Stomach (tissue), 9 donors: ENCODE measurements around the gene CCDC183. TPM values are rescaled to one million over a fixed set of nuclear protein-coding genes. Genes with fewer than 3 reads are reported as not detected.
"Not testable (repeated sequence)": the region's sequence is repeated elsewhere in the genome, so short reads cannot be mapped to it uniquely, and the experiment has no call there.

Experiments
- DNase-seq, 2 donors: peaks; one replicate each; pipeline versions ENCODE4 v3.0.0 to v3.0.0-alpha.2; 2013 to 2019
- H3K27ac ChIP-seq, 5 donors: fragments of 200-600 bp in 4 of 5; sonication (generic) in 4 of 5; one replicate each; pipeline ENCODE4 v1.5.1; 2013 to 2019; ENCODE audit warnings: mild to moderate bottlenecking in 1 of 5, moderate library complexity in 1 of 5
- H3K27me3 ChIP-seq, 3 donors: fragments of 200-600 bp; sonication (generic); one replicate each; pipeline ENCODE4 v1.5.1; 2017 to 2019; ENCODE audit warnings: mixed run types in 1 of 3
- H3K36me3 ChIP-seq, 4 donors: fragments of 200-600 bp; sonication (generic); 1 replicate in 3 of 4; 2 replicates in 1 of 4; pipeline ENCODE4 v1.5.1; 2016 to 2019
- H3K4me1 ChIP-seq, 4 donors: fragments of 200-600 bp; sonication (generic); one replicate each; pipeline ENCODE4 v1.5.1; 2016 to 2019
- H3K4me3 ChIP-seq, 4 donors: fragments of 200-600 bp; sonication (generic) in 3 of 4; one replicate each; pipeline ENCODE4 v1.5.1; 2016 to 2019; ENCODE audit warnings: mild to moderate bottlenecking in 1 of 4
- H3K9me3 ChIP-seq, 4 donors: fragments of 200-600 bp; sonication (generic); one replicate each; pipeline ENCODE4 v1.5.1; 2016 to 2019
- CTCF ChIP-seq, 7 experiments: fragments of 450-650 bp in 4 of 7; fragments of 200-600 bp in 3 of 7; sonication (generic) in 3 of 7; IDR thresholded peaks; one replicate each; pipeline ENCODE4 v1.5.1; 2016 to 2019; ENCODE audit warnings: antibody characterized with exemption in 7 of 7, control low read depth in 2 of 7, mild to moderate bottlenecking in 1 of 7
- EP300 ChIP-seq: sonication (generic); formaldehyde crosslinking; IDR thresholded peaks from one replicate; pipeline ENCODE4 v1.6.1; 2017; ENCODE audit warnings: antibody characterized with exemption
- POLR2A ChIP-seq, 4 donors: fragments of 450-650 bp; IDR thresholded peaks; one replicate each; pipeline ENCODE4 v1.6.1; 2016; ENCODE audit warnings: antibody characterized with exemption in 4 of 4, control low read depth in 2 of 4, mild to moderate bottlenecking in 1 of 4, moderate library complexity in 1 of 4
- POLR2AphosphoS5 ChIP-seq, 3 donors: sonication (generic); formaldehyde crosslinking; IDR thresholded peaks; one replicate each; pipeline ENCODE4 v1.6.1; 2016; ENCODE audit warnings: antibody characterized with exemption in 3 of 3
- WGBS, 5 donors: extraction: QIAGEN DNeasy Blood & Tissue Kit in 3 of 5; methylation state at CpG; one replicate each; pipeline versions ENCODE4 v1.1.5 to v1.1.7; 2013 to 2018; 5-methylcytosine and 5-hydroxymethylcytosine counted together
- intact Hi-C: fragments of 100-400 bp; cut with DNase I; formaldehyde crosslinking; loops from one replicate; pipeline ENCODE4 v1.15.1; 2023; ENCODE audit warnings: low total_unique reads
- polyA plus RNA-seq, 3 donors: library from polyadenylated mRNA; stranded (reverse); fragments of 200-250 nt; gene quantifications; one replicate each; pipeline ENCODE4 v1.2.3, GENCODE V29; 2013
- total RNA-seq, 5 donors: library from RNA; depleted of rRNA; stranded (reverse); fragments of >200 nt; gene quantifications; one replicate each; pipeline versions ENCODE4 v1.1.0 to v1.2.3, GENCODE V29; 2014 to 2016
- donor health status: healthy with polysubstance abuse.
- donor health status: Bipolar disorder and iron deficiency.
- donor health status: healthy.

The CCDC183 gene
- total and polyA plus RNA-seq, 8 donors: 1.2 to 53.0 (median 4.7) TPM

- TF ChIP-seq POLR2AphosphoS5 (IDR thresholded peaks at IDR 0.05) (no peak), POLR2A (IDR thresholded peaks at IDR 0.05) (no peak)
- intact Hi-C loops: no loop called here
- Histone ChIP-seq H3K4me3 (no peak overlapping the region), H3K4me1 (peaks cover 0 to 9% (median 0%) of the 10 kb centered on the region in 4 donors), H3K36me3 (no peaks in the 10 kb centered on the region), H3K9me3 (peaks cover 0 to 27% (median 9%) of the 10 kb centered on the region in 4 donors), H3K27ac (no peak overlapping the region), H3K27me3 (no peaks in the 10 kb centered on the region)
- WGBS, 5 donors: 81 to 90% (median 89%) methylated on average over 28 to 31 of the region's 31 CpGs
- no peak for DNase-seq
Measured at GRCh38 chr9:136753371-136754058, 42.6 kb upstream of the CCDC183 start.

- peaks cover 0 to 3% (median 0%) of the 10 kb centered on the region in 4 donors for H3K4me1 ChIP-seq
- H3K27ac ChIP-seq: no peak overlapping the region
- peaks cover 0 to 27% (median 9%) of the 10 kb centered on the region in 4 donors for H3K9me3 ChIP-seq
- no peak for DNase-seq
- 42 to 72% (median 61%) methylated on average over 10 to 17 of the region's 17 CpGs for WGBS, 5 donors
- H3K4me3 ChIP-seq: no peak overlapping the region
- TF ChIP-seq POLR2AphosphoS5 (IDR thresholded peaks at IDR 0.05): no peak
- TF ChIP-seq EP300: no peak
- TF ChIP-seq POLR2A (IDR thresholded peaks at IDR 0.05): no peak
- TF ChIP-seq CTCF (IDR thresholded peaks at IDR 0.05): no peak
- intact Hi-C loops: no loop called here
- H3K36me3 ChIP-seq: no peaks in the 10 kb centered on the region
- H3K27me3 ChIP-seq: peaks cover 0 to 4% (median 0%) of the 10 kb centered on the region in 3 donors
Measured at GRCh38 chr9:136754059-136754572, 42.0 kb upstream of the CCDC183 start.

- TF ChIP-seq POLR2AphosphoS5 (IDR thresholded peaks at IDR 0.05) (no peak), EP300 (no peak), POLR2A (IDR thresholded peaks at IDR 0.05) (no peak), CTCF (IDR thresholded peaks at IDR 0.05) (no peak)
- DNase-seq: no peak
Measured at GRCh38 chr9:136754626-136755301, 41.4 kb upstream of the CCDC183 start.

GRCh38 chr9:136755302-136756133 is 40.6 kb upstream of the CCDC183 start:
- Histone ChIP-seq H3K9me3 (peaks cover 0 to 27% (median 9%) of the 10 kb centered on the region in 4 donors), H3K27me3 (peaks cover 0 to 18% (median 0%) of the 10 kb centered on the region in 3 donors)
- H3K4me3 ChIP-seq, H3K36me3 ChIP-seq, H3K27ac ChIP-seq, DNase-seq, H3K4me1 ChIP-seq, intact Hi-C loops: not testable (repeated sequence)
- WGBS, 5 donors: 90 to 94% (median 92%) methylated on average over 17 to 22 of the region's 22 CpGs

More at GRCh38 chr9:136754626-136755301, 41.4 kb upstream of the CCDC183 start:
- intact Hi-C loops: no loop called here
- Histone ChIP-seq H3K27me3 (peaks cover 0 to 10% (median 0%) of the 10 kb centered on the region in 3 donors), H3K4me3 (no peak overlapping the region), H3K4me1 (no peaks in the 10 kb centered on the region), H3K36me3 (no peaks in the 10 kb centered on the region), H3K9me3 (peaks cover 0 to 27% (median 9%) of the 10 kb centered on the region in 4 donors), H3K27ac (no peak overlapping the region)
- 68 to 89% (median 81%) methylated on average over 15 to 24 of the region's 24 CpGs for WGBS, 5 donors

GRCh38 chr9:136756134-136756438 is 40.1 kb upstream of the CCDC183 start:
- peaks cover 0 to 4% (median 1%) of the 10 kb centered on the region in 4 donors for H3K4me1 ChIP-seq
- H3K27ac ChIP-seq: no peak overlapping the region
- no peak for DNase-seq
- no peak for TF ChIP-seq POLR2A (IDR thresholded peaks at IDR 0.05)
- no peak for TF ChIP-seq CTCF (IDR thresholded peaks at IDR 0.05)
- TF ChIP-seq EP300: no peak
- no peak for TF ChIP-seq POLR2AphosphoS5 (IDR thresholded peaks at IDR 0.05)
- H3K9me3 ChIP-seq: peaks cover 0 to 27% (median 9%) of the 10 kb centered on the region in 4 donors
- H3K4me3 ChIP-seq: no peak overlapping the region
- H3K27me3 ChIP-seq: peaks cover 0 to 23% (median 0%) of the 10 kb centered on the region in 3 donors
- intact Hi-C loops: no loop called here
- 85 to 98% (median 94%) methylated on average over 4 of the region's 4 CpGs for WGBS, 5 donors
- H3K36me3 ChIP-seq: no peaks in the 10 kb centered on the region
